Left lung (tissue), 10 donors: ENCODE measurements around the gene JPH3. TPM values are rescaled to one million over a fixed set of nuclear protein-coding genes. Genes with fewer than 3 reads are reported as not detected.

Experiments
- ATAC-seq: fragments of 200-7000 bp; cut with Tn5 transposase; one replicate; pipeline ENCODE4 v1.9.1; 2020; ENCODE audit warnings: moderate library complexity
- DNase-seq, 4 donors: peaks; one replicate each; pipeline ENCODE4 v3.0.0-alpha.2; 2013 to 2020
- H3K27ac ChIP-seq, 2 donors: fragments of 200-600 bp; sonication (generic) in 1 of 2; one replicate each; pipeline versions ENCODE4 v1.5.0 to v1.8.0; 2020 to 2021
- H3K27me3 ChIP-seq, 2 donors: fragments of 200-600 bp; sonication (generic) in 1 of 2; one replicate each; pipeline versions ENCODE4 v1.5.0 to v1.8.0; 2020 to 2021
- H3K36me3 ChIP-seq, 2 donors: fragments of 200-600 bp; sonication (generic) in 1 of 2; one replicate each; pipeline versions ENCODE4 v1.5.0 to v1.8.0; 2020 to 2021
- H3K4me1 ChIP-seq, 2 donors: fragments of 200-600 bp; one replicate each; pipeline ENCODE4 v1.8.0; 2021
- H3K4me3 ChIP-seq, 2 donors: fragments of 200-600 bp; sonication (generic) in 1 of 2; one replicate each; pipeline versions ENCODE4 v1.5.0 to v1.8.0; 2020 to 2021; ENCODE audit warnings: mild to moderate bottlenecking in 1 of 2
- H3K9me3 ChIP-seq, 2 donors: fragments of 200-600 bp; sonication (generic) in 1 of 2; one replicate each; pipeline versions ENCODE4 v1.5.0 to v1.8.0; 2020 to 2021
- intact Hi-C, 2 donors: fragments of 100-400 bp; cut with DNase I; formaldehyde crosslinking; loops; one replicate each; pipeline versions ENCODE4 v1.11.2 to v1.14.2; 2022
- polyA plus RNA-seq, 6 donors: library from polyadenylated mRNA; unstranded; fragments of 120-200 nt; gene quantifications; one replicate each; pipeline ENCODE4 v1.2.1, GENCODE V29; 2013; ENCODE audit not compliant: insufficient read length in 6 of 6
- total RNA-seq, 2 donors: library from RNA; stranded (reverse); fragmentation: NEBNext Ultra II Directional; extraction: Animal tissue kit (Norgen Biotek cat#: 25700); gene quantifications; one replicate each; pipeline ENCODE4 v1.2.1, GENCODE V29; 2021
- TF ChIP-seq, protein P1 (sequence below), 2 donors: fragments of 200-600 bp; sonication (generic) in 1 of 2; IDR thresholded peaks; one replicate each; pipeline versions ENCODE4 v1.5.0 to v1.8.0; 2021; ENCODE audit warnings: antibody characterized with exemption in 2 of 2
- donor health status: DM: no; HTN: yes; CAD: no.
- donor health status: DM: no; HTN: no; CAD: no.

Gene JPH3
- total and polyA plus RNA-seq, 8 donors: 0.06 to 2.5 (median 1.2) TPM; not detected in 1

DNA sequence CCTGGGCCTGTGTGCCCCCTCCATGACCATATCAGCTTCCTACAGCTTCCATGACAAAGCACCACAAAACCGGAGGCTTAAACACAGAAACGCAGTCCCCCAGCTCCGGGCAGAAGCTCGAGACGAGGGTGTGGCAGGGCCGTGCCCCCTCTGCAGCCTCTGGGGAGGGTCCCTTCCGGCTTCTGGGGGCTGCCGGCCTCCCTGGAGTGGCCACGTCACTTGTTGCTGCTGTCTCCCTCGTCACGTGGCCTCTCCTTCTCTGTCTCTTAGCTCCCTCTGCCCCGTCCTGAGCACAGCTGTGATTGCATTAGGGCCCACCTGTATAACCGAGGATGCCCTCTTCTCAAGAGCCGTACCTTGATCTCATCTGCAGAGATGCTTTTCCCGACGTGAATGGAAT is 64.6 kb downstream of the JPH3 start:
- no peak overlapping the region for H3K27ac ChIP-seq

GRCh38 chr16:87667443-87667842 is 65.1 kb downstream of the JPH3 start:
- Histone ChIP-seq H3K4me1 (no peaks in the 10 kb centered on the region), H3K27me3 (peaks cover 0 to 70% of the 10 kb centered on the region in 2 donors), H3K27ac (no peak overlapping the region), H3K36me3 (no peaks in the 10 kb centered on the region), H3K4me3 (no peak overlapping the region), H3K9me3 (no peaks in the 10 kb centered on the region)
- ATAC-seq: no peak
- TF ChIP-seq, protein P1, sequence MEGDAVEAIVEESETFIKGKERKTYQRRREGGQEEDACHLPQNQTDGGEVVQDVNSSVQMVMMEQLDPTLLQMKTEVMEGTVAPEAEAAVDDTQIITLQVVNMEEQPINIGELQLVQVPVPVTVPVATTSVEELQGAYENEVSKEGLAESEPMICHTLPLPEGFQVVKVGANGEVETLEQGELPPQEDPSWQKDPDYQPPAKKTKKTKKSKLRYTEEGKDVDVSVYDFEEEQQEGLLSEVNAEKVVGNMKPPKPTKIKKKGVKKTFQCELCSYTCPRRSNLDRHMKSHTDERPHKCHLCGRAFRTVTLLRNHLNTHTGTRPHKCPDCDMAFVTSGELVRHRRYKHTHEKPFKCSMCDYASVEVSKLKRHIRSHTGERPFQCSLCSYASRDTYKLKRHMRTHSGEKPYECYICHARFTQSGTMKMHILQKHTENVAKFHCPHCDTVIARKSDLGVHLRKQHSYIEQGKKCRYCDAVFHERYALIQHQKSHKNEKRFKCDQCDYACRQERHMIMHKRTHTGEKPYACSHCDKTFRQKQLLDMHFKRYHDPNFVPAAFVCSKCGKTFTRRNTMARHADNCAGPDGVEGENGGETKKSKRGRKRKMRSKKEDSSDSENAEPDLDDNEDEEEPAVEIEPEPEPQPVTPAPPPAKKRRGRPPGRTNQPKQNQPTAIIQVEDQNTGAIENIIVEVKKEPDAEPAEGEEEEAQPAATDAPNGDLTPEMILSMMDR (IDR thresholded peaks at IDR 0.05): no peak
- no peak for DNase-seq
- intact Hi-C loops: no loop called here

More for the DNA sequence above, 64.6 kb downstream of the JPH3 start:
- DNase-seq (no peak), ATAC-seq (no peak)
- H3K4me1 ChIP-seq: no peaks in the 10 kb centered on the region
- H3K4me3 ChIP-seq: no peak overlapping the region
- intact Hi-C loops: no loop called here
- TF ChIP-seq, protein P1 (IDR thresholded peaks at IDR 0.05): no peak
- no peaks in the 10 kb centered on the region for H3K9me3 ChIP-seq
- peaks cover 0 to 72% of the 10 kb centered on the region in 2 donors for H3K27me3 ChIP-seq
- no peaks in the 10 kb centered on the region for H3K36me3 ChIP-seq

DNA sequence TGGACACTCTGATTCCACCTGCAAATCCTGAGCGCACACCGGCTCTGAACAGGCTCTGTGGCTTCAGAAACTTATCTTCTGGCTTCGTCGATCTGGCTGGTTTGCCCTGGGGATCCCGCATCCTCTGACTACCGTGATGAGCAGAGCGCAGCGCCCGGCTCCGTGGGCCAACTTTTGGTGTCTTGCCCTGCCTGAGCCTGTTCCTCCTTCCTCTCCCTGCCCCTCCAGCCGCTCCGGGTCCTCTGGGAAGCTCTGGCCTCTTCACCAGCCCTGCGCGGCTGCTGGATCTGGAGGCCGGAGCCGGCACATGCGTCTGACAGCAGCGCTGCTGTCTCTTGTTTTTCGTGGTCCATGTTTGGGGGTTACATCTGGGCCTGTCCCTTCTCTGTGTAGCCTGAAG is 65.6 kb downstream of the JPH3 start:
- peak in 1 of 4 donors; percentile 66 for DNase-seq
- TF ChIP-seq, protein P1 (IDR thresholded peaks at IDR 0.05): no peak
- Histone ChIP-seq H3K9me3 (no peaks in the 10 kb centered on the region), H3K27me3 (peaks cover 0 to 70% of the 10 kb centered on the region in 2 donors), H3K4me3 (no peak overlapping the region), H3K4me1 (no peaks in the 10 kb centered on the region), H3K36me3 (no peaks in the 10 kb centered on the region), H3K27ac (no peak overlapping the region)
- intact Hi-C loops: no loop called here
- no peak for ATAC-seq

DNA sequence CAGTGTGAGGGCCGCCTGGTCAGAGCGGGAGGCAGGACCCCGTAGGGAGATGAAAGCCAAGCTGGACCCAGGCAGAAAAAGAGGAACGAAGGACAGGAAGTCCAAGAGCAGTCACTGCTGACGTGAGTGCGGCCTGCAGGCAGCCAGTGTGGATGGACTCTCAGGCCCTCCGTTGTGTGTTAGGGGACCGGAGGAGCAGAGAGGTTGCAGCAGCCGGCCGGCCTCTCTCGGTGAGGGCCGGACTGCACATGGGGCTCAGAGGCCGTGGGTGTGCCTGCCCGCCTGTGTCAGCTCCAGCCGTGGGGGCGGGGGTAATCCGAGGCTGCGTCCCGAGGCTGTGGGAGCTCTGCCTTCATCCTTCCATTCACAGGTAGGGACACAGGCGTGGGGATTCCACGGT is 67.4 kb downstream of the JPH3 start:
- H3K36me3 ChIP-seq: no peaks in the 10 kb centered on the region
- DNase-seq (peak in 1 of 4 donors; percentile 60), ATAC-seq (no peak)
- H3K9me3 ChIP-seq: no peaks in the 10 kb centered on the region
- TF ChIP-seq, protein P1 (IDR thresholded peaks at IDR 0.05): no peak
- H3K27me3 ChIP-seq: peaks cover 0 to 65% of the 10 kb centered on the region in 2 donors
- no peak overlapping the region for H3K27ac ChIP-seq
- H3K4me3 ChIP-seq: no peak overlapping the region
- no peaks in the 10 kb centered on the region for H3K4me1 ChIP-seq
- intact Hi-C loops: no loop called here

DNA sequence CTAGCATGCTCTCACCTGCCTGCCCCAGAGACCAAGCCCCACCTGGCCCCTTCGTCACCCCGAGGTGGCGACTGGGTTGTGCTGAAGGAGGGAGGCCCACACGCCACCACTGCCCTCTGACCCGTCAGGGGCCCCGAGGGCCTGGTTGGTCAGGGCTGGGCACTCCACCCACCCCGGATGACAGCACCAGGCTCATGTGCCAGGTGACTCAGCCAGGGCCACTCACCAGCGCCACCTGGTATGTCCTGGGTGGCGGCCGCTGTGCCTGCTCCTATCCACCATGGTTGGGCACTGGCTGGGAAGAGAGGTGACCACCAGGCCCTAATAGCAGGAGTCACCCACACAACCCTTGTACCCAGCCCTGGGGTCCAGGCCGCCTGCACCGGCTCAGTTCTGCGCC is 68.9 kb downstream of the JPH3 start:
- H3K9me3 ChIP-seq: no peaks in the 10 kb centered on the region
- TF ChIP-seq, protein P1 (IDR thresholded peaks at IDR 0.05): no peak
- H3K27ac ChIP-seq: no peak overlapping the region
- no peaks in the 10 kb centered on the region for H3K4me1 ChIP-seq
- intact Hi-C loops: no loop called here
- DNase-seq (peak in 1 of 4 donors; percentile 73), ATAC-seq (no peak)
- H3K4me3 ChIP-seq: no peak overlapping the region
- H3K27me3 ChIP-seq: peaks cover 0 to 55% of the 10 kb centered on the region in 2 donors
- H3K36me3 ChIP-seq: no peaks in the 10 kb centered on the region
